Stimulated activated naive CD8-positive, alpha-beta T cell treated with anti-CD3 and anti-CD28 coated beads, Interleukin-15, Interleukin-2, amounts not matched to agents 100 ng/mL and 50 ng/mL, for 24 hours (primary cell): ENCODE results near the gene ITFG1.
"Not testable (repeated sequence)": the region's sequence is repeated elsewhere in the genome, so short reads cannot be mapped to it uniquely, and the experiment has no call there.

Source experiments
- H3K27ac Mint-ChIP-seq: one replicate; pipeline ENCODE4 v1.8.0; 2021; ENCODE audit warnings: mild to moderate bottlenecking, mixed read lengths
- H3K27me3 Mint-ChIP-seq: one replicate; pipeline ENCODE4 v1.8.0; 2021; ENCODE audit warnings: mixed read lengths
- H3K36me3 Mint-ChIP-seq: one replicate; pipeline ENCODE4 v1.8.0; 2021; ENCODE audit warnings: low read depth, mixed read lengths
- H3K4me1 Mint-ChIP-seq: one replicate; pipeline ENCODE4 v1.8.0; 2021; ENCODE audit warnings: low read depth, mixed read lengths
- H3K4me3 Mint-ChIP-seq: one replicate; pipeline ENCODE4 v1.8.0; 2021; ENCODE audit warnings: mild to moderate bottlenecking, mixed read lengths
- H3K9me3 Mint-ChIP-seq: one replicate; pipeline ENCODE4 v1.8.0; 2021; ENCODE audit warnings: mixed read lengths

The ITFG1 gene

DNA sequence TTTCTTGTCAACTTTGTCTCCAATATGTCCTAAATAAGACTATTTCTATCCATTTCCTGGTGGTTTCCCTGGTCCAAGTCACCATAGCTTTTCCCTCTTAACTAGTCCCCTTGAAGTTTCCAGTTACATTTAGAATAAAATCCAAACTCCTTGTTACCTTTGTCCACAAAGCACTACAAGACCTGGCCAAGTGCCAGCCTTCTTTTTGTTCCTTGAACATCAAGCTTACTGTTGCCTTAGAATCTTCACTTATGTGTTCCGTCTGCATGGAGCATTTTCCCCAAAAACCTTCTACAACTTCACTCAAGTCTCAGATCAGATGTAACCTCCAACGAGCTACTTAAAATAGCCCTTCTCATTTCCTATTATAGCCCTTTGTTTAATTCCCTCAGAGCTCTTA is 101.4 kb downstream of the ITFG1 start:
- no peaks in the 10 kb centered on the region for H3K4me1 Mint-ChIP-seq
- H3K36me3 Mint-ChIP-seq, result peaks cover 48% of the 10 kb centered on the region
- H3K4me3 Mint-ChIP-seq, result no peak overlapping the region
- H3K27me3 Mint-ChIP-seq, result no peaks in the 10 kb centered on the region
- H3K9me3 Mint-ChIP-seq, result peaks cover 12% of the 10 kb centered on the region
- no peak overlapping the region for H3K27ac Mint-ChIP-seq

DNA sequence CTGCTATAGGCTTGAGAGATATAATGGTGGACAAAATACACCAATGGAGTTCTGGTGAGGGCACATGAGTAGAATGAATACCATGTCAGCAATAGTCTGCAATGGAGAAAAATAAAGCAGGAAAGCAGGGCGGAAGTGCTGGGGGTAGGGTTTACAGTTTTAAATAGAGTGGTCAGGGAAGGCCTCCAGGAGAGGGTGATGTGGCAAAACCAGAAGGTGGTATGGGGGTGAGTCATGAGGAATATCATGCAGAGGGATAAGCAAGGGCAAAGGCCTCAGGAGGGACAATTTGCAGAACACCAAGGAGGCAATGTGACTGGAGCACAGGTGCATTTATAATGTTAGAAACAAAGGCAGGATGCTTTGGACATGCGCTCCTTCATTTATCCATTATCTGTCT is 102.0 kb downstream of the ITFG1 start:
- H3K9me3 Mint-ChIP-seq, result peaks cover 12% of the 10 kb centered on the region
- H3K27ac Mint-ChIP-seq, result no peak overlapping the region
- no peaks in the 10 kb centered on the region for H3K27me3 Mint-ChIP-seq
- no peak overlapping the region for H3K4me3 Mint-ChIP-seq
- peaks cover 51% of the 10 kb centered on the region for H3K36me3 Mint-ChIP-seq
- H3K4me1 Mint-ChIP-seq, result no peaks in the 10 kb centered on the region

DNA sequence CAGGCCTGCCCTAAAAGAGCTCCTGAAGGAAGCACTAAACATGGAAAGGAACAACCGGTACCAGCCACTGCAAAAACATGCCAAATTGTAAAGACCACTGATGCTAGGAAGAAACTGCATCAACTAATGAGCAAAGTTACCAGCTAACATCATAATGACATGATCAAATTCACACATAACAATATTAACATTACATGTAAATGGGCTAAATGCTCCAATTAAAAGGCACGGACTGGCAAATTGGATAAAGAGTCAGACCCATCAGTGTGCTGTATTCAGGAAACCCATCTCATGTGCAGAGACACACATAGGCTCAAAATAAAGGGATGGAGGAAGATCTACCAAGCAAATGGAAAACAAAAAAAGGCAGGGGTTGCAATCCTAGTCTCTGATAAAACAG is 111.8 kb downstream of the ITFG1 start:
- H3K4me3 Mint-ChIP-seq, H3K27me3 Mint-ChIP-seq, H3K4me1 Mint-ChIP-seq, H3K27ac Mint-ChIP-seq: not testable (repeated sequence)
- Mint-ChIP-seq H3K9me3 (peaks cover 26% of the 10 kb centered on the region), H3K36me3 (peaks cover 74% of the 10 kb centered on the region)

DNA sequence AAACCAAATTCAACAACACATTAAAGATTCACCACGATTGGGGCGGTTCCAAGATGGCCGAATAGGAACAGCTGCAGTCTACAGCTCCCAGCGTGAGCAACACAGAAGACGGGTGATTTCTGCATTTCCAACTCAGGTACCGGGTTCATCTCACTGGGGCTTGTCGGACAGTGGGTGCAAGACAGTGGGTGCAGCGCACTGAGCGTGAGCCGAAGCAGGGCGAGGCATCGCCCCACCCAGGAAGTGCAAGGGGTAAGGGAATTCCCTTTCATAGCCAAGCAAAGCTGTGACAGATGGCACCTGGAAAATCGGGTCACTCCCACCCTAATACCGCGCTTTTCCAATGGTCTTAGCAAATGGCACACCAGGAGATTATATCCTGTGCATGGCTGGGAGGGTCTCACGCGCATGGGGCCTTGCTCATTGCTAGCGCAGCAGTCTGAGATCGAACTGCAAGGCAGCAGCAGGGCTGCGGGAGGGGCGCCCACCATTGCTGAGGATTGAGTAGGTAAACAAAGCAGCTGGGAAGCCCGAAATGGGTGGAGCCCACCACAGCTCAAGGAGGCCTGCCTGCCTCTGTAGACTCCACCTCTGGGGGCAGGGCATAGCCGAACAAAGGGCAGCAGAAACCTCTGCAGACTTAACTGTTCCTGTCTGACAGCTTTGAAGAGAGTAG is 113.7 kb downstream of the ITFG1 start:
- Mint-ChIP-seq H3K36me3 (peaks cover 74% of the 10 kb centered on the region), H3K9me3 (peaks cover 26% of the 10 kb centered on the region)

DNA sequence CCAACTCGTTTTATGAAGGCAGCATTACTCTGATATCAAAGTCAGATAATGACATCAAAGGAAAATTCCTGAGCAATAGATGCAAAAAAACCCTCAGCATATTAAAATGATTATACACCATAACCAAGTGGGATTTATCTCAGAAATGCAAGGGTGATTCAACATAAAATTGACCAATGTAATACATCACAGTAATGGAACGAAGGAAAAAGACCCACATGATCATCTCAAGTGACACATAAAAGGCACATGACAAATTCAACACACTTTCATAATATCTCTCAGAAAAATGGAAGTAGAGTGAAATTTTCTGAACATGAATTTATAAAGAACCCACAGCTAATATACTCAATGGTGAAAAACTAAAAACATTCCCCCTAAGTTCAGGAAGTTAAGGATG is 118.8 kb downstream of the ITFG1 start:
- Mint-ChIP-seq H3K36me3 (peaks cover 71% of the 10 kb centered on the region), H3K4me1 (no peaks in the 10 kb centered on the region), H3K27me3 (no peaks in the 10 kb centered on the region), H3K9me3 (peaks cover 31% of the 10 kb centered on the region), H3K4me3 (no peak overlapping the region), H3K27ac (no peak overlapping the region)

More for the DNA sequence above, 113.7 kb downstream of the ITFG1 start:
- not testable (repeated sequence) for H3K4me3 Mint-ChIP-seq, H3K27ac Mint-ChIP-seq, H3K4me1 Mint-ChIP-seq, H3K27me3 Mint-ChIP-seq

DNA sequence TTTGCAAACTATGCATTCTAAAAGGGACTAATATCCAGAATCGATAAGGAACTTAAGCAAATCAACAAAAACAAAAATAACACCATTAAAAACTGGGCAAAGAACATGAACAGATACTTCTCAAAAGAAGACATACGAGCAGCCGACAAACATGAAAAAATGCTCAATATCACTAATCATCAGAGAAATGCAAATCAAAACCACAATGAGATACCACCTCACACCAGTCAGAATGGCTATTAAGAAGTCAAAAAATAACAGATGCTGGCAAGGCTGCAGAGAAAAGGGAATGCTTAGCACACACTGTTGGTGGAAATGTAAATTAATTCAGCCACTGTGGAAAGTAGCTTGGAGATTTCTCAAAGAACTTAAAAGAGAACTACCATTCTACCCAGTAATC is 130.3 kb downstream of the ITFG1 start:
- H3K27me3 Mint-ChIP-seq, H3K4me3 Mint-ChIP-seq, H3K9me3 Mint-ChIP-seq, H3K4me1 Mint-ChIP-seq, H3K27ac Mint-ChIP-seq: not testable (repeated sequence)
- peaks cover 28% of the 10 kb centered on the region for H3K36me3 Mint-ChIP-seq

DNA sequence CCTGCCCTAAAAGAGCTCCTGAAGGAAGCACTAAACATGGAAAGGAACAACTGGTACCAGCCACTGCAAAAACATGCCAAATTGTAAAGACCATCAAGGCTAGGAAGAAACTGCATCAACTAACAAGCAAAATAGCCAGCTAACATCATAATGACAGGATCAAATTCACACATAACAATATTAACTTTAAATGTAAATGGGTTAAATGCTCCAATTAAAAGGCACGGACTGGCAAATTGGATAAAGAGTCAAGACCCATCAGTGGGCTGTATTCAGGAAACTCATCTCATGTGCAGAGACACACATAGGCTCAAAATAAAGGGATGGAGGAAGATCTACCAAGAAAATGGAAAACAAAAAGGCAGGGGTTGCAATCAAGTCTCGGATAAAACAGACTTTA is 136.6 kb downstream of the ITFG1 start:
- not testable (repeated sequence) for H3K4me3 Mint-ChIP-seq, H3K27ac Mint-ChIP-seq, H3K4me1 Mint-ChIP-seq, H3K27me3 Mint-ChIP-seq, H3K9me3 Mint-ChIP-seq
- H3K36me3 Mint-ChIP-seq, result peaks cover 32% of the 10 kb centered on the region

DNA sequence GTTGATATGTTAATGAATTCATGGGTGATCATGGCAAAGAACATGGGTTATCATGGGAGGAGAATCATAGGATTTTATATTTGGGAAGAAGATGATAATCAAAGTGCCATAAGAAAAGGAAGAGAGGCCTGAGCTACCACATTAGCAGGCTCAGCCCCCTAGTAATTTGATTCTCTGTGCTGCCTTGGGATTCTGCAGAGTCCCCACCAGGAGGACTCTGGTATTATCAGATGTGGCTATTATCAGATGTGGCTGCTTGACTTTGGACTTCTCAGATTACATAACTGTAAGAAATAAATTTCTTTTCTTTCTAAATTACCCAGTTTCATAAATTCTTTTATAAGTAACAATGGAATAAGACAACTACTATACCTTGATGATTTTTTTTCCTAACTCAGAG is 137.6 kb downstream of the ITFG1 start:
- H3K27me3 Mint-ChIP-seq, result no peaks in the 10 kb centered on the region
- H3K27ac Mint-ChIP-seq, result no peak overlapping the region
- H3K36me3 Mint-ChIP-seq, result peaks cover 32% of the 10 kb centered on the region
- H3K4me1 Mint-ChIP-seq, result no peaks in the 10 kb centered on the region
- H3K4me3 Mint-ChIP-seq, result no peak overlapping the region
- H3K9me3 Mint-ChIP-seq, result no peaks in the 10 kb centered on the region

DNA sequence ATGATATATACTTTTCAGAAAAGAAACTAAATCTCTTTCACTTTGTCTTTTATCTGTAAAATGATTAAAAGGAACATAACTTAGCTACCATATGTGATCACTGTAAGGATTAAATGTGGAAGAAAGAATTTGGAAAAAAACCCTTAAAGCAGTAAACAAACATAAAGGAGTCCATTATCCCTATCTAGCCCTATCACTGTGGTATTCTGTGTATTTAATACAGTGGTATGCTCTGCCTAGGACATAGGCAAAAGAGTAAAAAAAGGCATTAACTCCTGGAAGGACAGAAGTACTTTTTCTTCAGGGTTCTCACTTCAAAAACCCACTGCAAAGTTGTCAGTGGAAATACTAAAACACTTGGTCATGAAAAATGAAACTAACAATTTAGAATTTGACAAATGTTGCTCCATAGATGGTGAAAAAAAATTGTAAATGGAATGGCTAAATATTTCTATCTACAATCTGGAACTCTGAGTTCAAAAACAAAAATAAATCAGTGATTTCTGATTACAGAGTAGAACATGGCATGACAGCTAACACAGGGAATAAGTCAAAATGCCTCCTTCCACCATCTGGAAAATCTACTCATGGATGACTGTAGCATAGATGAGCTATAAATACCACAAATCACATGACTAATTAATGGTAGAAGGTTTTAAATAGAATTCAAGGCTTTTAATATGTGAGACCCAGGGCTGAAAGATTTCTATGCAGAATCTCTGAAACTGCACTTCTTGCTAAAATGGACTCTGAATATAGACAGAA is 140.1 kb downstream of the ITFG1 start:
- H3K4me3 Mint-ChIP-seq, result no peak overlapping the region
- H3K27me3 Mint-ChIP-seq, result no peaks in the 10 kb centered on the region
- H3K9me3 Mint-ChIP-seq, result no peaks in the 10 kb centered on the region
- peaks cover 24% of the 10 kb centered on the region for H3K36me3 Mint-ChIP-seq
- no peak overlapping the region for H3K27ac Mint-ChIP-seq
- H3K4me1 Mint-ChIP-seq, result no peaks in the 10 kb centered on the region

DNA sequence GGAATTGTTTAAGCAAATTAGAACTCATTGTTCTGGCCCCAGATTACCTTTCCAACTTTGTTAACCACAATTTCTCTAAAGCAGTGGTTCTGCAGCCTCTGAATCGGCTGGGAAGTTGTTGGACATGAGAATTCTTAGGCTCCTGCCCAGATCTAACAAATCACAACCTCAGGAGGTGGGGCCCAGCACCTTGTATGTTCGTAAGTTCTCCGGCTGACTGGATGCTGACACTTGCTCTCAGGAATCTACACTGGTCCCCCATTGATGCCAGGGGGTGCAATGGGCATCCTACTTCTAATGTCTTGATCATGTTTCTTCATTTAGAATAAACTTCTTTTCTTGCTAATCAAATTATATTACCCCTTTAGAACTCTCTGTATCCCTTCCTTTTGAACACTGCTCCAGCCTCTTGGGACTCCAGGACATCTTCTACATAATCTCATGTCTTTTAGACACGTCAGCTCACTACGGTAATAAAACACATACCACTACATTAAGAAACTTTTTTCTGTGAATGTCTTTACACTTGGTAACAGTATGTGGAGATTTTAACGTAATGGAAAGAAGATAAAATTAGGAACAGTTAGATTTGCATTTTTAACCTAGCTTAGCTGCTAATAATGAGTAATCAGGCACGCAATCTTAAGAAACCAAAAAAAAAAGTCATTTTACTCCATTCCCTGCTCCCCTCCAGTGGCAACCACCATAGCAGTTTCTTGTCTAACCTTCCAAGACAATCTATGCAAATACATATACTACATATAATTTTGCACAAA is 143.2 kb downstream of the ITFG1 start:
- Mint-ChIP-seq H3K27ac (no peak overlapping the region), H3K27me3 (no peaks in the 10 kb centered on the region), H3K4me1 (no peaks in the 10 kb centered on the region)

DNA sequence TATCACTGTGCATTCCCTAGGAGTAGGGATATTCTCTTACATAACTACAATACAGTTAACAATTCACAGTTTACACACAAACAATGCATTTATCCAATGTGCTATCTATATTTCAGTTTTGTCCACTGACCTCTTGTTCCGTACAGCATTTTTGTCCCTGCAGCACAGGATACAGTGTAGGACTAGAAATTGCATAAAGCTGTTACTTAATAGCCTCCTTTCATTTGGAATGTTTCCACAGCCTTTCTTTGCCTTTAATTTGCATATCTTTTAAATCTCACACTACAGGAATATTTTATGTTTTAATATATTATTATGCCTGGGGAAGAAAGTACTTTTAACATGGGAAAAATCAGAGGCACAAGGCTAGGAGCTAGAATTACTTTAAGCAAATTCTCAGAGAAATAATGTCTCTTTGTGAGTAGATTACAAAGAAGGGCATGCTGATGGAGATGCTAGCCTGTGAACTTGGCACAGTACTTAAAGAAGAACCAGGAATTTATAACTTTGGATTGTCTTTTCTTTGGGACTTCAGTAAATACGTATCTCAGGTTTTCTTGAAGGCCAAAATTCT is 144.3 kb downstream of the ITFG1 start:
- H3K27me3 Mint-ChIP-seq, result no peaks in the 10 kb centered on the region
- H3K4me3 Mint-ChIP-seq, result no peak overlapping the region
- H3K4me1 Mint-ChIP-seq, result no peaks in the 10 kb centered on the region
- H3K9me3 Mint-ChIP-seq, result no peaks in the 10 kb centered on the region
- no peak overlapping the region for H3K27ac Mint-ChIP-seq
- peaks cover 14% of the 10 kb centered on the region for H3K36me3 Mint-ChIP-seq

More for the DNA sequence above, 143.2 kb downstream of the ITFG1 start:
- peaks cover 8% of the 10 kb centered on the region for H3K36me3 Mint-ChIP-seq
- H3K4me3 Mint-ChIP-seq, result no peak overlapping the region
- H3K9me3 Mint-ChIP-seq, result no peaks in the 10 kb centered on the region

DNA sequence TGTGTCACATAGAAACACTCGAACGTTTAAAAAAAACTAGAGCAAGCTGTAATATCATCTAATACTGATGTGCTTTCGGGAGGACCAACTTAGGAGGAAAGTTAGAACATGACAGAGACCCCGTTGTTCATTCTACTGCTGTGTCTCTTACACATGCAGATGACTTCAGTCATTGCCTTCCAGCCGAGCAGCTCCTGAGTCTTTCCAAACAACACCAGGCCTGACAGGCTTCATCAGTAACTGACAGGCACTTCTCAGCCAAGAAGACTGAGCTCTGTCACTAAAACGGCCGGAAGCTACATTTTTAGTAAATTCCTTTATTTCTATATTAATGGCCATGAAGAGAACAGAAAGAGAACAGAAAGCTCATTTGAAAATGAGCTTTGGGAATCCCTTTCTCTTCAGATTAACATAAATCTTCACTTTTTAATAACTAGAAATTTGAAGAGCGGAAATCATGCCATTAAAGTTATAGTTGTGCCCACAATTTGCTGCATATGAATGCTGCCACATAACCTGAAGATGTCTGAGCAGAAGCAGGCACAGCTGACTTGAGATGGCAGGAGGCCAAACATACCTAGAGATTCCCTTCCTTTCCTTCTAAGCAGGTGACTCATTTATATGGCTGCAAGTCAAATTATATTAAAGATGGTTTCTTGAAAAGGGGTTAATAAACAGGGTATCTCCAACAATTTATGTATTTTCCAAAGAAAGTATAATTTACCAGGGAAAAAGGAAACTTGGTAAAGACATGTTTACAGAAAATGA is 148.9 kb downstream of the ITFG1 start:
- Mint-ChIP-seq H3K4me1 (peaks cover 5% of the 10 kb centered on the region), H3K27me3 (no peaks in the 10 kb centered on the region), H3K4me3 (no peak overlapping the region), H3K9me3 (no peaks in the 10 kb centered on the region), H3K36me3 (peaks cover 33% of the 10 kb centered on the region), H3K27ac (no peak overlapping the region)

DNA sequence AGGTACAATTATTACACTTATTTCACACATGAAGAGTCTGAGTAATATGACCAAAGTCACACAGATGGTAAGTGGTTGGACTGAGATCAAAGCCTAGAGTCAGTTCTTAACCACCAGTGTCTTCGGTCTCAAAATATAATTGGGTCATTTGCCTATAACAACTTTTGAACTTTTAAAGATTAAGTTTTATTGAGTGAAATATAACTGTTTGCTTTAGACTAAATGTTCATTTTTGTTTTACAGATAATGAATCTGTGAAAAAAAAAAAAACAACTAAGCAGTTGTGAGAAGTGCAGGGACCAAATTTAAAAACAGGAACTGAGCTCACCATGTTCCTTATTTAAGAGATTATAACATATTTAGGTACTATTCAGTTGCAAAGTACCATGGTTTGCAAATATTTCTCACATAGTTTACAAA is 150.1 kb downstream of the ITFG1 start:
- no peaks in the 10 kb centered on the region for H3K9me3 Mint-ChIP-seq
- no peak overlapping the region for H3K27ac Mint-ChIP-seq
- no peaks in the 10 kb centered on the region for H3K27me3 Mint-ChIP-seq
- H3K4me1 Mint-ChIP-seq, result peaks cover 5% of the 10 kb centered on the region
- H3K36me3 Mint-ChIP-seq, result peaks cover 34% of the 10 kb centered on the region
- H3K4me3 Mint-ChIP-seq, result no peak overlapping the region

DNA sequence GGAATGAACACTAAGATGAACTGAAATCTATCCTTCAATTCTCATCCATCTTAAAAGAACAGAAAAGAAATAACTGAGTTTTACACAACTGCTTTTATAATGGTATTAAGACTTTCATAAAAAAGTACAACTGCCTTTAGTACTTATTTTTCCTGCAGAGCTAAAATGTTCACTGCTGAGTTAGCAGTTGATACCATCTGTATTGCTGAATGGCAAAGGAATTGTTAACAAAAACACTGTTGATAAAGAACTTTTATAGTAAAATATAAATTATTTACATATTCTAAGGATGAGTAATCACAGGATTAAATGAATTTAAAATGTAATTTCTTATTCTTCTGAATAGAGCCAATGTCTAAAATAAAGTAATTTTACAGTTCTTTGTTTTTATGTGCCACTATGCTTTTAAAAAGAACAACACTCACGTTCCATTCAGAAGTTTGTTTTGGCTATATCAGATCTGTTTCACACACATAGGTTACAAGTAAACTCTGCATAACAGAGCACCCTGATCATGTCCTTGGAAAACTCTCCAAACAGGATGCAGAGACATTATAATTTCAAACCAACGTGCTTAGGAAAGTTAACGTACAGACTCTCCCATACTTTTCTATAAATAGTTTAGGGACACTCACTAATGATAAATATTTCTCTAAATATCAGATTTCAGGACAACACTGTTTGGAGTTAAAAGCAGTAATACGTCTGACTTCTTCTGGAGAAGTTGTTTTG is 151.1 kb downstream of the ITFG1 start:
- Mint-ChIP-seq H3K9me3 (peaks cover 4% of the 10 kb centered on the region), H3K36me3 (peaks cover 44% of the 10 kb centered on the region)

More for the DNA sequence above, 151.1 kb downstream of the ITFG1 start:
- Mint-ChIP-seq H3K4me3 (no peak overlapping the region), H3K27me3 (no peaks in the 10 kb centered on the region), H3K27ac (no peak overlapping the region), H3K4me1 (peaks cover 5% of the 10 kb centered on the region)
